ENCODE data around the gene ATP1B1.

DNA sequence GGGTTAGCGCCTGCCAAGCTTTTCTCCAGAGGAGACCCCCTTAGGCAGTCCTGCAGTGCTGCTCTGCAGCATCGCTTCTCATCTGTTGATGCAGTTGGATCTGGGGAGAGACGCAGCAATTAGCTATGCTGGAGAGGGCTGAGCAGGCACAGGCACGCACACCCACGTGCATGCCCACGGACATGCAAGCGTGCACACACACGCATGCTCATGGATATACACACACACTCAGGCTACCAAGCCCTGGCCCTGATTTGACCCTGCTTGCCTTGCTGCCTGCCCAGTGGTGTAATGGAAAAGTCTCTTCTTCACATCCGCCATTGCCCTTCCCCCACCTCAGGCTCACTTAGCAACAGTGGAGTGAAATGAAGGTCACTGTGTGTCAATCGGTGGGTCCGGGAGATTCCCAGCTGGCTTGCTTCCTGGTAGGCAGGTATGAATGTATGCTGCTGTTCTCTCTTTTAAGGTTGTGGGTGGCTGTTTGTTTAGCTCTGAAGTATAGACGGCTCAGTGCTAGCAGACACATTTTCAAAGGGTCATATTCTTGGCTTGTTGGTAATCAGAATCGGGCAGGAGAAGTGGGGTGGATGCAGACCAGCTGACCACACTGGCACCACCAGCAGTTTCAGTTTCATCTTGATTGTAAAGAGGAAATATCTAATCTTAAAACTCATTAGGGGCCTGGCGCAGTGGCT lies 9.5 kb downstream of the ATP1B1 start:
- TF ChIP-seq, protein P1, sequence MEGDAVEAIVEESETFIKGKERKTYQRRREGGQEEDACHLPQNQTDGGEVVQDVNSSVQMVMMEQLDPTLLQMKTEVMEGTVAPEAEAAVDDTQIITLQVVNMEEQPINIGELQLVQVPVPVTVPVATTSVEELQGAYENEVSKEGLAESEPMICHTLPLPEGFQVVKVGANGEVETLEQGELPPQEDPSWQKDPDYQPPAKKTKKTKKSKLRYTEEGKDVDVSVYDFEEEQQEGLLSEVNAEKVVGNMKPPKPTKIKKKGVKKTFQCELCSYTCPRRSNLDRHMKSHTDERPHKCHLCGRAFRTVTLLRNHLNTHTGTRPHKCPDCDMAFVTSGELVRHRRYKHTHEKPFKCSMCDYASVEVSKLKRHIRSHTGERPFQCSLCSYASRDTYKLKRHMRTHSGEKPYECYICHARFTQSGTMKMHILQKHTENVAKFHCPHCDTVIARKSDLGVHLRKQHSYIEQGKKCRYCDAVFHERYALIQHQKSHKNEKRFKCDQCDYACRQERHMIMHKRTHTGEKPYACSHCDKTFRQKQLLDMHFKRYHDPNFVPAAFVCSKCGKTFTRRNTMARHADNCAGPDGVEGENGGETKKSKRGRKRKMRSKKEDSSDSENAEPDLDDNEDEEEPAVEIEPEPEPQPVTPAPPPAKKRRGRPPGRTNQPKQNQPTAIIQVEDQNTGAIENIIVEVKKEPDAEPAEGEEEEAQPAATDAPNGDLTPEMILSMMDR (IDR thresholded peaks at IDR 0.05): no peak
- TF ChIP-seq POLR2AphosphoS5 (IDR thresholded peaks at IDR 0.05; ENCODE audit: low read depth, low read length): no peak
